B cell (primary cell): ENCODE results near the gene RTL1. TPM values are rescaled to one million over a fixed set of nuclear protein-coding genes. Genes with fewer than 3 reads are reported as not detected.

Source experiments
- ATAC-seq: fragments of 200-7000 bp; cut with Tn5 transposase; one replicate; pipeline ENCODE4 v1.10.0; 2021; ENCODE audit warnings: low read depth, mild to moderate bottlenecking, moderate number of reproducible peaks, moderate library complexity
- CTCF ChIA-PET: fragments of 350-600 bp; sonication (Branson Sonifier 250); formaldehyde crosslinking; loops from one replicate; lab custom pipeline; 2021; ENCODE audit warnings: antibody characterized with exemption, inconsistent platforms; lab: Charles Lee
- POLR2A ChIA-PET: fragments of 350-600 bp; sonication (Branson Sonifier 250); formaldehyde crosslinking; loops from one replicate; lab custom pipeline; 2021; ENCODE audit warnings: antibody characterized with exemption; lab: Charles Lee
- DNase-seq: peaks from one replicate; pipeline ENCODE4 v3.0.0; 2013
- H2AFZ ChIP-seq: 2 replicates; pipeline ENCODE4 v1.6.1; 2012; ENCODE audit warnings: mild to moderate bottlenecking, low read depth, low read length; ENCODE audit not compliant: insufficient read depth, poor library complexity, severe bottlenecking
- H3K27ac ChIP-seq, 2 donors: 1 replicate in 1 of 2; 2 replicates in 1 of 2; pipeline ENCODE4 v1.5.1; 2012 to 2013; ENCODE audit warnings: low read length in 2 of 2, mild to moderate bottlenecking in 2 of 2, moderate library complexity in 1 of 2
- H3K27me3 ChIP-seq, 4 experiments: fragments of 200-600 bp in 1 of 4; sonication (generic) in 1 of 4; replicated peaks in 1 of 4; 1 replicate in 2 of 4; 2 replicates in 2 of 4; pipeline versions ENCODE4 v1.6.1 to v1.7.0; 2013 to 2016; ENCODE audit warnings: low read length in 3 of 4, mild to moderate bottlenecking in 2 of 4, mixed read lengths in 1 of 4, moderate library complexity in 1 of 4; ENCODE audit not compliant: insufficient read depth in 4 of 4, control insufficient read depth in 3 of 4; ENCODE audit errors: control extremely low read depth in 1 of 4
- H3K36me3 ChIP-seq, 2 experiments: replicated peaks in 1 of 2; 1 replicate in 1 of 2; 2 replicates in 1 of 2; pipeline versions ENCODE4 v1.6.1 to v1.7.1; 2013; ENCODE audit warnings: low read length in 1 of 2; ENCODE audit not compliant: insufficient read depth in 2 of 2, control insufficient read depth in 1 of 2; ENCODE audit errors: control extremely low read depth in 1 of 2, extremely low read depth in 1 of 2
- H3K4me1 ChIP-seq, 2 donors: fragments of 200-600 bp in 1 of 2; sonication (generic) in 1 of 2; 1 replicate in 1 of 2; 2 replicates in 1 of 2; pipeline versions ENCODE4 v1.5.1 to v1.6.1; 2013 to 2017; ENCODE audit warnings: low read length in 2 of 2; ENCODE audit not compliant: control insufficient read depth in 2 of 2, insufficient read depth in 2 of 2
- H3K4me2 ChIP-seq: replicated peaks from 2 replicates; pipeline ENCODE3; 2012; ENCODE audit warnings: mild to moderate bottlenecking, low read depth, low read length; ENCODE audit not compliant: poor library complexity, severe bottlenecking
- H3K4me3 ChIP-seq, 5 experiments: fragments of 200-600 bp in 1 of 5; sonication (generic) in 1 of 5; 1 replicate in 3 of 5; 2 replicates in 2 of 5; pipeline versions ENCODE4 v1.5.1 to v1.7.0; 2011 to 2016; ENCODE audit warnings: low read length in 4 of 5, mild to moderate bottlenecking in 4 of 5, low read depth in 2 of 5, control low read depth in 1 of 5, moderate library complexity in 1 of 5; ENCODE audit not compliant: insufficient read depth in 1 of 5; ENCODE audit errors: control extremely low read depth in 1 of 5, extremely low read depth in 1 of 5
- H3K79me2 ChIP-seq: fragments of 200-600 bp; sonication (generic); one replicate; pipeline ENCODE4 v1.6.0; 2016; ENCODE audit warnings: low read length; ENCODE audit not compliant: control insufficient read depth, insufficient read depth
- H3K9ac ChIP-seq: fragments of 200-600 bp; sonication (generic); 2 replicates; pipeline ENCODE4 v1.6.1; 2017; ENCODE audit warnings: mild to moderate bottlenecking, low read length, moderate library complexity
- H3K9me3 ChIP-seq, 3 donors: one replicate each; pipeline versions ENCODE4 v1.6.1 to v1.7.1; 2013; ENCODE audit warnings: low read length in 2 of 3; ENCODE audit not compliant: control insufficient read depth in 2 of 3, insufficient read depth in 1 of 3; ENCODE audit errors: control extremely low read depth in 1 of 3
- H4K20me1 ChIP-seq: 2 replicates; pipeline ENCODE4 v1.6.0; 2012; ENCODE audit warnings: mild to moderate bottlenecking, low read length; ENCODE audit not compliant: insufficient read depth, control insufficient read depth, poor library complexity, severe bottlenecking
- H3K27ac Mint-ChIP-seq: one replicate; pipeline ENCODE4 v1.8.0; 2021; ENCODE audit warnings: mixed read lengths
- H3K27me3 Mint-ChIP-seq: one replicate; pipeline ENCODE4 v1.8.0; 2021; ENCODE audit warnings: mixed read lengths
- H3K4me1 Mint-ChIP-seq: one replicate; pipeline ENCODE4 v1.8.0; 2021; ENCODE audit warnings: mixed read lengths
- H3K4me3 Mint-ChIP-seq: one replicate; pipeline ENCODE4 v1.8.0; 2021; ENCODE audit warnings: mixed read lengths
- H3K9me3 Mint-ChIP-seq: one replicate; pipeline ENCODE4 v1.8.0; 2022; ENCODE audit warnings: mixed read lengths; ENCODE audit not compliant: insufficient read depth
- EZH2 ChIP-seq: IDR thresholded peaks from 2 replicates; pipeline ENCODE4 v1.6.1; 2012; ENCODE audit warnings: borderline replicate concordance, low read depth, mild to moderate bottlenecking, moderate library complexity, low read length; ENCODE audit not compliant: insufficient read depth, poor library complexity, severe bottlenecking
- WGBS: methylation state at CpG from one replicate; pipeline ENCODE4 v1.1.5; 2013; ENCODE audit warnings: missing lambda C conversion rate; ENCODE audit not compliant: insufficient coverage; 5-methylcytosine and 5-hydroxymethylcytosine counted together
- intact Hi-C: fragments of 100-400 bp; cut with micrococcal nuclease; formaldehyde crosslinking; loops from one replicate; pipeline ENCODE4 v1.10.0; 2022
- polyA plus RNA-seq: library from polyadenylated mRNA; depleted of rRNA; stranded (reverse); fragments of >200 nt; gene quantifications from 2 replicates; pipeline ENCODE4 v1.2.3, GENCODE V29; 2012
- total RNA-seq, 2 donors: library from RNA; stranded (reverse); fragments of 120-200 nt in 1 of 2; gene quantifications; 1 replicate in 1 of 2; 2 replicates in 1 of 2; pipeline versions ENCODE4 v1.2.3 to v1.2.4, GENCODE V29; 2013 to 2022
- TF ChIP-seq, protein P1 (sequence below): fragments of 200-600 bp; IDR thresholded peaks from one replicate; pipeline ENCODE4 v1.8.0; 2022; ENCODE audit warnings: antibody characterized with exemption, mild to moderate bottlenecking

The RTL1 gene
- total and polyA plus RNA-seq, 2 donors (not counting 1 experiment from before 2014, with no cell fraction given) = not detected

DNA sequence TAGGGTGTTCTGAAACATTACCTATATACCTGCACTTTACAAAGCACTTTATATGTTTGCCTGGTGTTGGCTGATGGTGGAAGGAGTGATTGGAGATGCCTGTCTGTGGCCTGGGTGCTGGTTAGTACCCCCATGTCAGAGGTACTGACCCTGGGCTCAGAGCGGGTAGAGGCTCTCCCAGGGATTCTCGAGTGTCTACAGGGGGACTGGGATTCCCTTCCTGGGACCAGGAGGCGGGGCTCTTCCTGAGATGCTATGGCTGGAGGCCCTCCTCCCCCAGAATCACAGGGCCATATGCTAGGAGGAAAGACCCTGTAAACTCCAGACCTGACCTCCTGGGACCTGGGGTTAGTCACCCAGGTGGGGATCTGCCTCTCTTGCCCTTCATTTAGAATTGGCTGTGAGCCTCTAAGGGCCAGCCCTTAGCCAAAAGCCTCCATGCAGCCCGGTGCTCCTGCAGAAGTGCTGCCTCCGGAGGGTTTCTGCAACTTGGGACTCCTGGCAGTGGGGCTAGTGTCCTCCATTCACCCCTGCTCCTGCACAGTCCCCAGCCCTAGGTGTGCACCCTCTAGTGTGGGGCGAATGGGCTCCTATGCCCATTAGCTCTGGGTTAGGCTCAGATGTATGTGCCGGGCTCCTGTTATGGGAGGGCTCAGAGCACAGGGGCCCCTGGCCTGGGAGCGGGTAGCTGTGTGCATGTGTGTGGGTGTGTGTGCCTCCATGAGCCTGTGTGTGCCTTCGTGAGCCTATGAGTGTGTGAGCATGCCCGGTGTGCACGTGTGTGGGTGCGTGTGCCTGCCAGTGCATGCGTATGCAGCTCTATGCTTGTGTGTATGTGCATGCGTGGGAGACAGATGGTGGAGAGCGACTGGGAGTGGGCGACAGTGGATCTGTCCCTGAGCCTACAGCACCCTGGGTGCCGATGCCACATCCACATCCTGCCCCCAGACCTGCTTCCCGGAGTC lies 36.6 kb downstream of the RTL1 start:
- no peak overlapping the region for H3K27ac Mint-ChIP-seq
- H3K9me3 ChIP-seq = peaks cover 0 to 16% (median 0%) of the 10 kb centered on the region in 3 donors
- H2AFZ ChIP-seq = no peak overlapping the region
- no peak overlapping the region for H3K4me2 ChIP-seq
- no peaks in the 10 kb centered on the region for H3K4me1 ChIP-seq
- TF ChIP-seq EZH2 = no peak
- TF ChIP-seq, protein P1, sequence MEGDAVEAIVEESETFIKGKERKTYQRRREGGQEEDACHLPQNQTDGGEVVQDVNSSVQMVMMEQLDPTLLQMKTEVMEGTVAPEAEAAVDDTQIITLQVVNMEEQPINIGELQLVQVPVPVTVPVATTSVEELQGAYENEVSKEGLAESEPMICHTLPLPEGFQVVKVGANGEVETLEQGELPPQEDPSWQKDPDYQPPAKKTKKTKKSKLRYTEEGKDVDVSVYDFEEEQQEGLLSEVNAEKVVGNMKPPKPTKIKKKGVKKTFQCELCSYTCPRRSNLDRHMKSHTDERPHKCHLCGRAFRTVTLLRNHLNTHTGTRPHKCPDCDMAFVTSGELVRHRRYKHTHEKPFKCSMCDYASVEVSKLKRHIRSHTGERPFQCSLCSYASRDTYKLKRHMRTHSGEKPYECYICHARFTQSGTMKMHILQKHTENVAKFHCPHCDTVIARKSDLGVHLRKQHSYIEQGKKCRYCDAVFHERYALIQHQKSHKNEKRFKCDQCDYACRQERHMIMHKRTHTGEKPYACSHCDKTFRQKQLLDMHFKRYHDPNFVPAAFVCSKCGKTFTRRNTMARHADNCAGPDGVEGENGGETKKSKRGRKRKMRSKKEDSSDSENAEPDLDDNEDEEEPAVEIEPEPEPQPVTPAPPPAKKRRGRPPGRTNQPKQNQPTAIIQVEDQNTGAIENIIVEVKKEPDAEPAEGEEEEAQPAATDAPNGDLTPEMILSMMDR = no peak
- ChIA-PET POLR2A (no interaction called here), CTCF (no interaction called here)
- H3K27me3 ChIP-seq = no peaks in the 10 kb centered on the region
- no peaks in the 10 kb centered on the region for H3K36me3 ChIP-seq
- DNase-seq (no peak), ATAC-seq (no peak)
- H3K27me3 Mint-ChIP-seq = no peaks in the 10 kb centered on the region
- WGBS = 90% methylated on average over 16 of the region's 18 CpGs
- H3K9ac ChIP-seq = no peak overlapping the region
- H3K4me3 Mint-ChIP-seq = no peak overlapping the region
- no peak overlapping the region for H3K4me3 ChIP-seq
- intact Hi-C loops = no loop called here
- no peaks in the 10 kb centered on the region for H3K9me3 Mint-ChIP-seq
- H4K20me1 ChIP-seq = no peaks in the 10 kb centered on the region
- H3K79me2 ChIP-seq = no peaks in the 10 kb centered on the region
- no peaks in the 10 kb centered on the region for H3K4me1 Mint-ChIP-seq
- no peak overlapping the region for H3K27ac ChIP-seq
